Ecto neural progenitor cell (in vitro differentiated cells): ENCODE data around the gene SPTLC1.
"Not testable (repeated sequence)": the region's sequence is repeated elsewhere in the genome, so short reads cannot be mapped to it uniquely, and the experiment has no call there.

Source experiments
- DNase-seq: peaks from one replicate; pipeline ENCODE4 v3.0.0-alpha.2; 2018; ENCODE audit warnings: low spot score

Gene SPTLC1

GRCh38 chr9:92032891-92033290, 82.3 kb downstream of the SPTLC1 start:
- no peak for DNase-seq

- no peak for DNase-seq
Measured at GRCh38 chr9:92030367-92030766, 84.8 kb downstream of the SPTLC1 start.

GRCh38 chr9:92029553-92029952, 85.7 kb downstream of the SPTLC1 start:
- no peak for DNase-seq

GRCh38 chr9:92026206-92027002, 88.8 kb downstream of the SPTLC1 start:
- DNase-seq: no peak

- not testable (repeated sequence) for DNase-seq
Measured at GRCh38 chr9:92021785-92022541, 93.2 kb downstream of the SPTLC1 start.

- DNase-seq: no peak
Measured at GRCh38 chr9:92019658-92020057, 95.6 kb downstream of the SPTLC1 start.

GRCh38 chr9:92010705-92011536, 104.3 kb downstream of the SPTLC1 start:
- DNase-seq: no peak

GRCh38 chr9:92010253-92010652, 105.0 kb downstream of the SPTLC1 start:
- DNase-seq: not testable (repeated sequence)

- DNase-seq: no peak
Measured at GRCh38 chr9:92008041-92008440, 107.2 kb downstream of the SPTLC1 start.

GRCh38 chr9:92004045-92004392, 111.2 kb downstream of the SPTLC1 start:
- DNase-seq: no peak

- DNase-seq: no peak
Measured at GRCh38 chr9:92003308-92004044, 111.7 kb downstream of the SPTLC1 start.

GRCh38 chr9:92001948-92002347, 113.3 kb downstream of the SPTLC1 start:
- not testable (repeated sequence) for DNase-seq

GRCh38 chr9:92001244-92001643, 114.0 kb downstream of the SPTLC1 start:
- DNase-seq: no peak

GRCh38 chr9:91995000-91995655, 120.1 kb downstream of the SPTLC1 start:
- DNase-seq: no peak

- no peak for DNase-seq
Measured at GRCh38 chr9:91994422-91994821, 120.8 kb downstream of the SPTLC1 start.

GRCh38 chr9:91992461-91993041, 122.7 kb downstream of the SPTLC1 start:
- no peak for DNase-seq

- no peak for DNase-seq
Measured at GRCh38 chr9:91991721-91992341, 123.4 kb downstream of the SPTLC1 start.

- DNase-seq: no peak
Measured at GRCh38 chr9:91986248-91986647, 129.0 kb downstream of the SPTLC1 start.

- DNase-seq: no peak
Measured at GRCh38 chr9:91985692-91986091, 129.5 kb downstream of the SPTLC1 start.
